HG02759 (cell line): ENCODE results near the gene FBXW8.

Source experiments
- ATAC-seq: cut with Tn5 transposase; IDR thresholded peaks from one replicate; pipeline ENCODE4 v1.9.1; 2021; ENCODE audit warnings: mild to moderate bottlenecking, moderate library complexity; ENCODE audit not compliant: unreplicated experiment

Gene FBXW8

GRCh38 chr12:116910645-116911451 is at the start of gene FBXW8:
Gene FBXW8, plus strand, starts transcription at chr12:116910950. Its CDS starts 88 bp downstream, at chr12:116911038.
- ATAC-seq, result peak; percentile 92

GRCh38 chr12:116861320-116861719 is 49.4 kb upstream of the FBXW8 start:
- peak; percentile 84 for ATAC-seq

GRCh38 chr12:116862167-116862566 is 48.6 kb upstream of the FBXW8 start:
- no peak for ATAC-seq

DNA sequence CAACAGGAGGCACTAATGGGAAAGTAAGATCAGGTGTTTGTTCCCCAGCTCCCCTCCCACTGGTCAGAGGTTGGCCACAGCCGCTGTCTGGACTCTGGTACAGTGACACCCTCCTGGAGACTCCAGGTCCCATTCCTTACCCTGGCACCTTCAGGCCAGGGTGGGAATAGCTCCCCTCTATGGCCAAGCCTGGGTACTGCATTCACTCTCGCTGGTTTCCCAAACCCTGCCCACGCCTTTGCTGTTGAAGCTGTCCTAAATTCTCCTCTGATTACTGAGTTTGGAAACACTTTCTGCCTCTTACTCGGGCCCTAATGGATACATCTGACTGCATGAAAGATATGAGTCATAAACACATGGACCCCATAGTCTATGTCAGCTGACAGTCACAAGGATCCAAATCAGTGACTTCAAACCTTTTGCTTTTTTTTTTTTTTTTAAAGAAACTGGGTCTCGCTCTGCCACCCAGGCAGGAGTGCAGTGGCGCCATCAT is 47.4 kb upstream of the FBXW8 start:
- no peak for ATAC-seq

DNA sequence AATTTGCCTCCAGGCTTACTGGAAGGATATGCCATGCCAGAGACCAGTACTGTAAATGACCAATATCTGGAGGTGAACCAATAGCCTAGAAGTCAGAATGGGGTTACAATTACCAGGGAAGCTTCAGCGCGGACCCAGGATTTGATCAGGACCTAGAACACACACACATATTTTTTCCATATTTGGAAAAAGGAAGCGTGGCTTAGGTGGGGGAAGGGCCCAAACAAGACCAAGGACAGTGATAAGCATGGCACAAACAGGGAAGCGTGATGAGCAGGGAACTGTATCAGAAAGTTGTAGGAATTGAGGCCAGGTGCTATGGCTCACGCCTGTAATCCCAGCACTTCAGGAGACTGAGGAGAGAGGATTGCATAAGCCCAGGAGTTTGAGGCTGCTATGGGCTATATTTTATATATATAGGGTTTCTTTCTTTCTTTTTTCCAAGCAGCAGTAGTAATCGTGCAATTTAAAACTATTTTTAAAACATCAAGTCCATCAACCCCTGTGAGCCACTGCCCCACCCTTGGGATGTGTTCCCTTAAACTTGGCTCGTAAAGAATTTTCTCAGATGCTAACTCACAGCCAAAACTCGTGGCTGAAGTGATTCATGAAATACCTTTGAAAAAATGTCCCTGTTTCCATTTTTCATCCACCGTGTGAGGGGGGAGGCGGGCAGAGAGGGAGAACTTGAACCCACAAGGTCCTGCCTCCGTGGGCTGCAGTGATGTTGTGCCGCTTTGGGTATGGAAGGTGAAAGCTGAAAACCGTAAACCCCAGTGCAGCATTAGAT is 46.2 kb upstream of the FBXW8 start:
- no peak for ATAC-seq

GRCh38 chr12:116867523-116867922 is 43.2 kb upstream of the FBXW8 start:
- no peak for ATAC-seq

GRCh38 chr12:116870306-116870705 is 40.4 kb upstream of the FBXW8 start:
- no peak for ATAC-seq

GRCh38 chr12:116874324-116874995 is 36.3 kb upstream of the FBXW8 start:
- ATAC-seq, result no peak

DNA sequence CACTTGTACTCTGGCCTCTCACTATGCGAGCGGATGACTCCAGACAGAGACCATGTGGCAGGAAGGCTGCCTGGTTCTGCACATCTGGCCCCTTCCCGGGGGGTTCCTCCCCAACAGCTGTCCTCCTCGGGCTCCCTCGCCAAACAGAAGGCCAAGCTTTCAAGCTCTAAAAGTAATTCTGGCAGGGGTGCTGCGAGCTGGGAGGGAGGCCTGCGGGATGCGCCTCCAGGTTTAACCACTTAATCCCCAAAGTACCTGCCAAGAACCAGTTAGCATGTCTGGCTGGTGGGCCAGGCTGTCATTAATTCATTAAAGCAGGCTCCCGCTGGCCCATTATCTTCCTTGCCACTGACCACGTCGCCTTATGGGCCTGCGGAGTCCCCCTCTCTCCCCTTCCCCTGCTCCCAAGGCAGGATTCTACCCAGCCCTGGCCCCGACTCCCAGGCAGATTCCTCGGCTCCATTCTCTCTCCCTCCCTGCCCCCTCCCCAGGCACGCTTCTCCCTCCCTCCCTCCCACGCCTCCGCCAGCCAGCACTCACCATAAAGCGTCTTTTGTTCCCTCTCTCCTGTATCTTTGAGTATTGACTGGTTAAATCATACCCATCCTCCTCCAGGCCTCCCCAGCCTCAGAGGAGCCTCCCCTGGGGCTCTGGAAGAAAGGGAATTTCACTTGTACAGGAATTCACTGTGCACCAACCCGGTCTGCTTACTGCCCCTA is 34.4 kb upstream of the FBXW8 start:
- no peak for ATAC-seq

GRCh38 chr12:116878567-116879508 is 31.9 kb upstream of the FBXW8 start:
- ATAC-seq, result no peak

DNA sequence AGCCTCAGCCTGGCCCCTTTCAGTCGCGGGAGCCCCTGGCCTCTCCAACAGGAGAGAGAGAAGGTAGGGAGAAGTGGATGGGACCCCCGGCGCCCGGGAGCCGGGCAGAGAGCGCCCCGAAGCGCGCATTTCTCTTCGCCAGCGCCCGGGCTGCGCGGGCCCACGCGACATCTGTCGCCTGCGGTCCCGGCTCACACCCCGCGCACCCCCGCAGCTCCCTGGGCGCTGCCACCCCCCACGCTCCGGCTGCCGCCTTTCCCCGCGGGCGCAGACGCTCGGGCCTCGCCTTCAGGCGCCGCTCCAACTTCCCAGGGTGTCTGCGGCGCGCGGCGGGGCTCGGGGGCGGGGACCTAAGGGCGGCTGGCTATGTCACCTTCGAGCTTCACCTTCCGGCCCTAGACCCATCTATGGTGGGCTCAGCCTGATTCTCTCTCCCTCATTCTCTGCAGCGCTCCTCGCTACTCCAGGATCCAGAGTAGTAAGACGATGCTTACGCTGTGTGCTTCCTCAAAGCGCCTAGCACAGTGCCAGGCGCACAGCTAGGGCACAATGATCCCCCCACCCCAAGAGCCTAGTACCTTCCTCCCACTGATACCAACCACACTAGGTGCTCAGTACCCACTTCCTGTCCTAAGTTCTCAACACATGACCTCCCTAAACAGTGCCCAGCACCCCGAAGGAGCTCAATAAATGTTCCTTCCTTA is 31.1 kb upstream of the FBXW8 start:
- ATAC-seq, result no peak

DNA sequence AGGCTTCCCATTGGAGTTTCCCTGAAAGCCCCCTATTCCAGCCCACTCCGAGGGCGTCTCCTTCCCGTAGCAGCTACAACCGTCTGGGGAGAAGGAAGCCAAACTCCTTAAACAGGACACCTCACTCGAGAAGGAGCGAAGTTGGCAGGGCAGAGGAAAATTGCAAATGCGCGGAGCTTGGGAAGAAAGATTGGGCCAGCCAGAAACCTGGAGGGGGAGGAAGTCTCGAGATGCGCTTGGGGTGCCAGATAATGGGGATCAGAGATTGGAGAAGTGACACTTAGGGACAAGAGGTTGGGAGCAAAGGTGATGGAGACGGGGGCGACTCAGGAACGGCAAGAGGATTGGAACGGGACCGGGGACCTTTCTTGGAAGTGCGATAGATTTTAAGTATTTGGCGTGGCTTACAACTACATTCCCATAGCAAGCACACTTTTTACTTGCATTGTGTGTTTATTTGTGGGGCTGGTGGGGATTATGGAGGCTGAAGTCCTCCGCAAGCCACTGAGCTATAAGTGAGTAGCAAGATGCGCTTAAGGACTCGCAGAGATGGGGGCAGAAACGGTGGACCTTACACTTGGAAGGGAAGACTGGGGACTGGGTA is 30.4 kb upstream of the FBXW8 start:
- peak; percentile 4 for ATAC-seq

DNA sequence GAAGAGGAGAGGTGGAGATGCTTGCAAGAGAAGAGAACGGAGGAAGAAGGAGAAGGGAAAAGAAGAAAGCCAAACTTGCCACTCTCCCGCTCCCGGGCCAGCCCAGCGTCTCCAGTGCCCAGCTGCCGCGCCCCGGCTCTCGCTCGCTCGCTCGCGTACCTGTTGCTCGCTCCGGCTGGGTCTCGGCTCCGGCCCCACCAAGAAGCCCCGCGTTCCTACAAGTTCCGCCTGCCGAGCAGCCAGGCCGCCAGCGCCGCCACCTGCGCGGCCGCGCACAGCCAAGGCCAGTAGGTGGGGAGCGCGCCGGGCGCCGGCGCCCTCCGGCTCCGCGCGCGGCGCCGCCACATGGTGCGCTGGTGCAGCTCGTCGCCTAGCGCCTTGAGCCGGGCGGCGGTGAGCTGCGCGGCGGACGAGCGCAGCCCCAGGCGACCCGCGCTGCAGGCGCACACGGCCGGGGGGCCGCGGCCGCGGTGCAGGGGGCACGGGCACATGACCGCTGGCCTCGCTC is 29.9 kb upstream of the FBXW8 start:
- peak; percentile 75 for ATAC-seq

GRCh38 chr12:116881325-116881876 is 29.3 kb upstream of the FBXW8 start, which contains the start of gene HRK:
Gene HRK, minus strand, starts transcription at chr12:116881441. Its CDS starts 134 bp downstream, at chr12:116881307.
- peak; percentile 30 for ATAC-seq

DNA sequence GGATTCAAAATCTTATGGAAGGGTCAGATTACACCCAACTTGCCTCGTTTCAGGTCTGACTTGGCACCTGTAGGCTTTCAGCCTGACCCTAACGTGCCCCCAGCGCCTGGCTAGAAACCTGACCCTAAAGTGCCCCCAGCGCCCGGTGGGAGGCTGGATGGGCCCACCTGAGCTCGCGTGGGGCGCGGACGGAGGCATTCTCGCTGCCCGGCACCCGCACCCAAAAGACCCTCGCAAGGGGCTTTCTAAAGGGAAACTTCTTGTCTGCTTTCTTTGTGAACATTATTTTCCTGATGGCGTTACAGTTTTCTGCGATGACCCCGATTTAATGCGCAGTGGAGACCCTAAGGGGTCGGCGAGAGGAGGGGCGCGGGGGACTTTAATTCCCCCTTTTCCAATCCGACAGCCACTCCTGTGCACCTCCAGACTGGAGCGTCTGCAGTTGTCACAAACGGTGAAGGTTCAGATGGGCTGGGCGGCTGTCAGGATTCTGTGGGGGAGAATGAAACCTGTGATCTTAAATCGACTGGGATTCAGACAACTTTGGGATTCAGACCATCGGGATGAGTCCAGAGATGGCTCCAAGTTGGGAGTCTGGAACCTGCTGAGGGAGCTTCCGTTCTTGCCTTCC is 28.8 kb upstream of the FBXW8 start:
- no peak for ATAC-seq

DNA sequence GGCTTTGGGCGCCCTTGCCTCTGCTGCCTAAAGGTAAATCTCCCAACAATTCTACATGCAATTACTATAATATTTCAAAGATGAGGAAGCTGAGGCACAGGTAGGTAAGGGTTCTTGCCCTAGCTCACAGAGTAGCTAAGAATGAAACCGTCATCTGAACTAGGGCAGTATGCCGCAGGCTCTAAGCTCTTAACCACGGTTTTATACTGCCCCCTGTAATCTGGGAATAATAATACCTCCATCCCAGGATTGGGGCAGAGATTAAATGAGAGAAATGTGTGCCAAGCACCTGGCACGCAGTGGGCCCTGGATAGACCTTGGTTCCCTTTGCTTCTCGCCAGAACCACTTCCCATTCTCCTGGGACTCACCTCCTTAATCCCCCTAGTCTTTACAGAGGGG is 28.0 kb upstream of the FBXW8 start:
- no peak for ATAC-seq

- ATAC-seq, result no peak
Measured at GRCh38 chr12:116884871-116885270, 25.9 kb upstream of the FBXW8 start.
